ENCODE data around the gene HIC1. TPM values are rescaled to one million over a fixed set of nuclear protein-coding genes. Genes with fewer than 3 reads are reported as not detected.

The HIC1 gene
- polyA plus RNA-seq, 4 donors, result 15.3 to 30.0 (median 21.2) TPM

- no peak for DNase-seq (ENCODE audit: low read depth in 4 of 4, low spot score in 3 of 4)
Measured at GRCh38 chr17:2043785-2044184, 11.1 kb upstream of the HIC1 start.

DNA sequence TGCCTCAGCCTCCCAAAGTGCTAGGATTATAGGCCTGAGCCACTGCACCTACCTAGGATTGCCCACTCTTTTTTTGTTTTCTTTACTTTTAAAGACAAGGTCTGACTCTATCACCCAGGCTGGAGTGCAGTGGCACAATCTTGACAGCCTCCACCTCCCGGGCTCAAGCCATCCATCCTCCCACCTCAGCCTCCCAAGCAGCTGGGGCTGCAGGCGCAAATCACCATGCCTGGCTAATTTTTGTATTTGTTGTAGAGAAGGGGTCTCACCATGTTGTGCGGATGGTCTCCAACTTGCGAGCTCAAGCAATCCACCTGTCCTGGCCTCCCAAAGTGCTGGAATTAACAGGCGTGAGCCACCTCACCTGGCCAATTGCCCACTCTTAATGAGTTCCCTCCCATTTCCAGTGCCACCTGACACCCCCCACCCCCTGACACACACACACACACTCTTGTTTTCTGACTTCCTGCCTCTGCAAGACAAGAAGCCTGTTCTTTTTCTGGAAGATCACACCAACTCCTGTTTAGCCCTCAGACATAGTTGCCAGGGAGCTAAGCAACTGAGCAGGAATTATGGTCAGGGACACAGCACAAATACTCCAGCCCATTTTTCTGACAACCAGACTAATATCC, 10.5 kb upstream of the HIC1 start:
- no peak for DNase-seq (ENCODE audit: low read depth in 4 of 4, low spot score in 3 of 4)

- DNase-seq (ENCODE audit: low read depth in 4 of 4, low spot score in 3 of 4), result no peak
Measured at GRCh38 chr17:2047590-2047989, 7.3 kb upstream of the HIC1 start.

DNA sequence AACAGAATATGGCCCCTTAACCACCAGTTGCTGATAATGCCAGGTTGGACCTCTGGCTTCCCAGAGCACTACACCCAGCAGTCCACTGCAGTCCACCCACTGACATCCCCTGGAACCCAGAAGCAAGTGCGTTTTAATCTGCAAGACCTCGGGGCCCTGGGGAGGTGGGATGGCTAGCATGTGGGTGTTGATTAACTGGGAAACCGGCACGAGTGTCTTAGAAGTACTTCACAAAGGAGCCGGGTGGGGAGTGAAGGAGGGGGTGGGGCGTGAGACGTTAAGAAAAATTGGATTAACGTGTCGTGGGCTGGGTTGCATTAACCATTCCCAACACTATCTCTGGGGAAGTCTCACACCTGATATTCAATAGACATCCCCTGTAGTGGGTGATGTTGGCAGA, 6.1 kb upstream of the HIC1 start:
- no peak for DNase-seq (ENCODE audit: low read depth in 4 of 4, low spot score in 3 of 4)

DNA sequence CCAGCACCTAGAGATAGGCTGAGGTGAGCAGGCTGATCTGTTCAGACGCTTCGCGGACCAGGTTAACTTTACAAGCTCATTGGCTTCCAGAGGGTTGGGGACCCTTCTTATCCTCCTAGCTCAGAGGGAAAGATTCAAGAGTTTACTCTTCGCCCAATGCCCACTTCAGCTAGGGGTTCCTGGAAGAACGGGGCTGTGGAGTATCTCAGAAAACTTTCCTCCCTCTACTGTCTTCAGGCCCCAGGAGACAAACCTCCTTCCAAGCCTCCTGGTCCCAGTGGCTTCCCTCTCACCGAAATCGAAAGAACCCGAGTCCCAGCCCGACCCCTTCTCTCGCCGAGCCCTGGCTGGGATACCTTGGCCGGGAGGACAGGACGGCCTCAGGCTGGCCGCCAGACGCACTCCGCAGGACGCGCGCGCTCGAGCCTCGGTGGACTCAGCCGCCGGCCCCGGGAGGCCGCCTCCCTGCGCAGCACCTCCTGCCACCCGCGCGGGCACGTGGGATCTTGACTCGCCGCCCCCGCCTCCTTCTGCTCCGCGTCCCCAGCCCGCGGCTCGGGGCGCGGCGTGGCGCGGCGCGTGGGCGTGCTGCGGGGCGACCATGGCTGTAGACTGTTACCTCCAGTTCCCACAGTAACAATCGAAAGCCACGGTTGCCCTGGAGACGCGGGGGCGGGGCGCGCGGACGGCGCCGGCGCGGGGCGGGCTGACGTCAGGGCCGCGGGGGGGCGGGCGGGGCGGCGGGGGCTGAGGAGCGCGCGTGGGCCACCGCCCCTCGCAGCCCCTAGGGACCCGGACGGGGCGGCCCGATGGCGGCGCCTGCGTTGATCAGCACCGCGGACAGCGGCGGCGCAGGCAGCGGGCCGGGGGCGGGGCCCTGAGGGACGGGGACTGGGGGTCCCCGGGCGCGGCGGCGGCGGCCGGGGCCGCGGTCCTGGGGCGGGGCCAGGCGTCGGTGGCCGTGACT, 5.3 kb upstream of the HIC1 start:
- DNase-seq (ENCODE audit: low read depth in 4 of 4, low spot score in 3 of 4), result no peak

DNA sequence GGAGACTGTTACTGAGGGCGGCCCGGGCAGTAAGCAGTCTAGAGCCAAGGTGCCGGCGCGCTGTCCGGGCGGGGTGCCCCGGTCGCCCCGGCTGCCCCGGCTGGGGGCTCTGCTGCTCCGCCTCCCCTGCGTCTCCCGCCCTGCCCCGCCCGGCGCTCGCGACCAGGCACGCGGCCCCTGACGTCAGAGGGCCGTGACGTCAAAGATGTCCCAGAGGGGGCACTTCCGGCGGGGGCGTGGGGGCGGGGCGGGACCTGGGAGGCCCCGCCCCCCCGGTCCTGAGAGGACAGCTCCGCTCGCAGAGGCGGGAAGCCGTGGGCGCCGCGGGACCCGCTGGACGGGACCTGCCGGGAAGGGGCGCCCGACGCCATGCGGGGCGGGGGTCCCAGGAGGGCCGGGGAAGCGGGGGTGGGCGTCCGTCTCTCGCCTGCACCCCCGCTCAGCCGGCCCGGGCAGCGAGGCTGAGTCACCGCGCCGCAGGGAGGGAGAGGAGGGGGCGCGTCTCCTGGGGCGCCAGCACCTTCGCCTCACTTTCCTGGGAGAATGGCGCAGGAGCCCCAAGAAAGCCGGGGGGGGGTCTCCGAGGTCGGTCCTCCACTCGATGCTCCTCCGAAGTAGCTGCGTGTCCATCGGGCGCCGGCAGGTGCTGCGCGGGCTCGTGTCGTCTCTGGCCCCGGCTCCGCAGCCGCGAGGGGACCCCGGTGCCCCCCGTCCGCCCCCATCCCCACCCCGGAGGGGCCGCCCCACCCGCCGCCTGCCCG, 4.4 kb upstream of the HIC1 start:
- DNase-seq (ENCODE audit: low read depth in 4 of 4, low spot score in 3 of 4), result no peak

DNA sequence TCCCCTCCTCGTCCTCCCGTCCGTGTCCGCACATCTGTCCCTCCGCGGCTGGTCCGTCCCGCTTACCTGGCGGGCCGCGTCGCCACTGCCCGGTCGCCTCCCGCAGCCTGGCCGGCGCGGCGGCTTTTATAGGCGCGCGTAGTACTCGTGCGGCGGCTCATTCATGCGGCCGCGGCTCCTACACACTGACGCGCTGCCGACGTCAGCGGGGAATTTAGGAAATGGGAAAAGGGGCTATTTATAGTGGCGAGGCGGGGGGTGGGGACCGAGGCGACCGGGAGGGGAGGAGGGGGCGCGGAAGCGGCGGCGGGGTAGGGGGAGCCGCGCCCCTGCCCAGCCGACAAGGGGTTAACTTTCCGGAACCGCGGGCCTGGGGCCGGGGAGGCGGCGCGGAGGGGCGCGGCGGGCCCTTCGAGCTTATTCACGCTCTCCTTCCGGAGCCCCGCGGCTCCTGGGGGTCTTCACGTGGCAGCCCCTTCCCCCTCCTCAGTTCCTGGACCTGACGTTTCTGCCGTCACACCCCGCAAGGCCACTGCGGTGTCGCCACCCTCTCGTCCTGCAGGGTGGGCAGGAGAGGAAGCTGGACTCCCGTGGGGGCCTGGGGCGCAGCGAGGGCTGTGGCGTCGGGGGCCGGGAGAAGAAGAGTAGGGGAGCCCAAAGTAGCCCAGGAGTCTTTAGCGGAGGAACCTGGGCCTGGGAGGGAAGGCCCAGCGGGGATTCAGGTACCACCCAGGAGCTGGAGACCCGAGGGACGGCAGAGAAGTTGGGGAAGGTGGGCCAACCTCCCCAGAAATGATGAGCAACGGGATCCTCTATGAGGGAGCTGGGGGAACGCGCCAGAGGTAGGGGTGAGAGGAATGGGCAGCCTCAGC, 3.6 kb upstream of the HIC1 start:
- no peak for DNase-seq (ENCODE audit: low read depth in 4 of 4, low spot score in 3 of 4)

GRCh38 chr17:2051933-2052559, 2.9 kb upstream of the HIC1 start:
- DNase-seq (ENCODE audit: low read depth in 4 of 4, low spot score in 3 of 4), result no peak

DNA sequence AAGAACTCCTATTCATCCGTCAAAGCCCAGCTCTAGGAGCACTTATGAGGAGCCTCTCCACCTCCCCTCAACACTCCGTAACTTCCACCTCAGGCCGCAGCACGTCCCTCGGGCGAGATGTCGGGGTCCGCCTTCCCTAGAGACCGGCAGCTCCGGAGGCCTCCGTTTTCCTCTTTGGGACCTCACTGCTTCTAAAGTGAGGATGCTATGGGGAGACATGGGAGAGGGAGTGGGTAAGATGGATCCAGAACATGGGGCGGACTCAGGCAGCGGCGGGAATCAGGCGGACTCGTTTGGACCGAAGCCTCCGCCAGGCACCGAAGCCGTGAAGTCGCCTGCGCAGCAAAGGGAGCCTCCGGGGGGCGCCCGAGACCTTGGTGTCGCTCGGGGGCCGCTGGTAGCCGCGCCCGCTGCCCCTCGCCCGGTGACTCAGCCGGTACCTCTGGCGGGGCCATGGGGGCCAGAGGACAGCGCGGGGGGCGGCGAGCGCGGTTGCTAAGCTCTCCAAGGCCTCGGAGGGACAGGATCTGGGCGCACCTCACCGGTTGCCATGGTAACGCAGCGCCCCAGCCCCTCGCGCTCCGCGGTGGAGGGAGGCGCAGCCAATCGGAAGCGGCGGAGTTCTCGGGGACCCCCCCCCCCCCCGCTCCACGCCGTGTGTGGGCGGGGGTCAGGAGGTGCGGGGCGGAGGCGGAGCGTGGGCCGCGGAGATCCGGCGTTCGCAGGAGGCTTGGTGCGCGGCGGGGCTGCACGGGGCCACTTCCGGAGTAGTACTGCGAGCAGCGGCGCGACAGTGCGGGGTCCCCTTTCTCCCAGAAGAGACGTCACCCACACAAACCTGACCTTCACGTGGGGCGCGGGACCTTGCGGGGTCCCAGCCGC, 1.3 kb upstream of the HIC1 start:
- DNase-seq (ENCODE audit: low read depth in 4 of 4, low spot score in 3 of 4), result no peak

DNA sequence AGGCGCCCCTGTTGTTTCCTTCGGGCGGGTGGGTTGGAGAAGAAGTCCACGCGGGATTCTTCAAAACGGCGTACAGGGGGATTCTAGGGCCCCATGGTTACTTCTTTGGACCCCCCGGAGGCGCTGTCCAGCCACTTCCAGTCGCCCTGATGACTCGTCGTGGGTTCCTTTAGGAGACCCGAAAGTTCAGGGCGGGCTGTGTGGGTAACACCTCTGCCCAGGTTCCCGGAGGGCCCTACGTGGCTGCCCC, 716 bp upstream of the HIC1 start:
- DNase-seq (ENCODE audit: low read depth in 4 of 4, low spot score in 3 of 4), result no peak

DNA sequence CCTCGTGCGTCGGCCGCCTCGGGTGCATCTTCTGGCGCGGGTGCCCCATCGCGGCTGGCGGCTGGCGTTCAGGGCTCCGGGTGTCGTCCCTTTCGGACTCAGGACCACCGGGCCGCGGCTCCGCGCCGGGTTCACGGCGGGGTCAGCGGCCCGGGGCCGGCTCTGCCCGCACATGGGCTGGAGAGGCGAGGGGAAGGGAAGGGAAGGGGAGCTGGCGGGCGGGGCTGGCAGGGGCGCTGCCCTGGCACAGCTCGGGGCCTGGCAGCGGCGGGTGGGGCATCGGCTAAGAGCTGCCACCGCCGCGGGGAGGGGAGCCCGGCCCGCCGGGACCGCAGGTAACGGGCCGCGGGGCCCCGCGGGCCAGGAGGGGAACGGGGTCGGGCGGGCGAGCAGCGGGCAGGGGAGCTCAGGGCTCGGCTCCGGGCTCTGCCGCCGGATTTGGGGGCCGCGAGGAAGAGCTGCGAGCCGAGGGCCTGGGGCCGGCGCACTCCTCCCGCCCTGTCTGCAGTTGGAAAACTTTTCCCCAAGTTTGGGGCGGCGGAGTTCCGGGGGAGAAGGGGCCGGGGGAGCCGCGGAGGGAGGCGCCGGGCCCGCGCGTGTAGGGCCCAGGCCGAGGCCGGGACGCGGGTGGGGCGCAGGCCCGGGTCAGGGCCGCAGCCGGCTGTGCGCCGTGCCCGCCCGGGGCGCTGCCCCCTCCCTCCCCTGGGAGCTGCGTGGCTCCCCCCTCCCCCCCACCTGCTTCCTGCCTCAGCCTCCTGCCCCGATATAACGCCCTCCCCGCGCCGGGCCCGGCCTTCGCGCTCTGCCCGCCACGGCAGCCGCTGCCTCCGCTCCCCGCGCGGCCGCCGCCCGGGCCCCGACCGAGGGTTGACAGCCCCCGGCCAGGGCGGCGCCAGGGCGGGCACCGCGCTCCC, 646 bp downstream of the HIC1 start:
- no peak for DNase-seq (ENCODE audit: low read depth in 4 of 4, low spot score in 3 of 4)

- no peak for DNase-seq (ENCODE audit: low read depth in 4 of 4, low spot score in 3 of 4)
Measured at GRCh38 chr17:2056206-2057174, 1.6 kb downstream of the HIC1 start.

GRCh38 chr17:2057175-2057759, 2.4 kb downstream of the HIC1 start:
- no peak for DNase-seq (ENCODE audit: low read depth in 4 of 4, low spot score in 3 of 4)

GRCh38 chr17:2057760-2058585, 3.1 kb downstream of the HIC1 start:
- no peak for DNase-seq (ENCODE audit: low read depth in 4 of 4, low spot score in 3 of 4)

GRCh38 chr17:2058586-2059546, 4.0 kb downstream of the HIC1 start:
- no peak for DNase-seq (ENCODE audit: low read depth in 4 of 4, low spot score in 3 of 4)
